NCI-H345 treated with DMSO at 0.1 percent for 48 hours (cell line): ENCODE measurements around the gene STARD13.

Experiments
- DNase-seq: peaks from one replicate; lab custom pipeline; 2025; ENCODE audit not compliant: unreplicated experiment; lab: John Stamatoyannopoulos, UW

STARD13 gene

GRCh38 chr13:33285420-33286124 is at the start of gene STARD13:
STARD13 (minus strand) TSS chr13:33285755; CDS start chr13:33285638, 117 bp downstream.
- DNase-seq = no peak

- DNase-seq = no peak
These were observed 49.3 kb upstream of the STARD13 start for GRCh38 chr13:33334831-33335230.

- DNase-seq = no peak
These were observed 46.4 kb upstream of the STARD13 start for GRCh38 chr13:33331962-33332361.

GRCh38 chr13:33330483-33330882 is 44.9 kb upstream of the STARD13 start:
- DNase-seq = no peak

- no peak for DNase-seq
These were observed 43.1 kb upstream of the STARD13 start for GRCh38 chr13:33328701-33329100.

- no peak for DNase-seq
These were observed 41.2 kb upstream of the STARD13 start for GRCh38 chr13:33326723-33327122.

- no peak for DNase-seq
These were observed 40.7 kb upstream of the STARD13 start for GRCh38 chr13:33326246-33326645.

- DNase-seq = no peak
These were observed 38.4 kb upstream of the STARD13 start for GRCh38 chr13:33323801-33324510.

GRCh38 chr13:33322965-33323668 is 37.6 kb upstream of the STARD13 start:
- DNase-seq = no peak

- no peak for DNase-seq
These were observed 36.9 kb upstream of the STARD13 start for GRCh38 chr13:33322543-33322809.

GRCh38 chr13:33321686-33322542 is 36.4 kb upstream of the STARD13 start:
- DNase-seq = no peak

GRCh38 chr13:33319859-33320258 is 34.3 kb upstream of the STARD13 start:
- no peak for DNase-seq

- DNase-seq = no peak
These were observed 33.2 kb upstream of the STARD13 start for GRCh38 chr13:33318744-33319143.

GRCh38 chr13:33318037-33318436 is 32.5 kb upstream of the STARD13 start:
- no peak for DNase-seq

- DNase-seq = no peak
These were observed 31.3 kb upstream of the STARD13 start for GRCh38 chr13:33316890-33317289.

- DNase-seq = no peak
These were observed 27.9 kb upstream of the STARD13 start for GRCh38 chr13:33313504-33313903.

GRCh38 chr13:33312861-33313212 is 27.3 kb upstream of the STARD13 start:
- no peak for DNase-seq

- DNase-seq = no peak
These were observed 26.8 kb upstream of the STARD13 start for GRCh38 chr13:33312150-33312860.

GRCh38 chr13:33311040-33311439 is 25.5 kb upstream of the STARD13 start:
- no peak for DNase-seq

- no peak for DNase-seq
These were observed 24.9 kb upstream of the STARD13 start for GRCh38 chr13:33310245-33311038.
